ENCODE results near the gene SUSD2. TPM values are rescaled to one million over a fixed set of nuclear protein-coding genes. Genes with fewer than 3 reads are reported as not detected.

The SUSD2 gene
- total RNA-seq, 4 donors from 2014 or later: 10.7 to 367 (median 209) TPM

- TF ChIP-seq, protein P1, sequence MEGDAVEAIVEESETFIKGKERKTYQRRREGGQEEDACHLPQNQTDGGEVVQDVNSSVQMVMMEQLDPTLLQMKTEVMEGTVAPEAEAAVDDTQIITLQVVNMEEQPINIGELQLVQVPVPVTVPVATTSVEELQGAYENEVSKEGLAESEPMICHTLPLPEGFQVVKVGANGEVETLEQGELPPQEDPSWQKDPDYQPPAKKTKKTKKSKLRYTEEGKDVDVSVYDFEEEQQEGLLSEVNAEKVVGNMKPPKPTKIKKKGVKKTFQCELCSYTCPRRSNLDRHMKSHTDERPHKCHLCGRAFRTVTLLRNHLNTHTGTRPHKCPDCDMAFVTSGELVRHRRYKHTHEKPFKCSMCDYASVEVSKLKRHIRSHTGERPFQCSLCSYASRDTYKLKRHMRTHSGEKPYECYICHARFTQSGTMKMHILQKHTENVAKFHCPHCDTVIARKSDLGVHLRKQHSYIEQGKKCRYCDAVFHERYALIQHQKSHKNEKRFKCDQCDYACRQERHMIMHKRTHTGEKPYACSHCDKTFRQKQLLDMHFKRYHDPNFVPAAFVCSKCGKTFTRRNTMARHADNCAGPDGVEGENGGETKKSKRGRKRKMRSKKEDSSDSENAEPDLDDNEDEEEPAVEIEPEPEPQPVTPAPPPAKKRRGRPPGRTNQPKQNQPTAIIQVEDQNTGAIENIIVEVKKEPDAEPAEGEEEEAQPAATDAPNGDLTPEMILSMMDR (IDR thresholded peaks at IDR 0.05): no peak
- TF ChIP-seq POLR2A (IDR thresholded peaks at IDR 0.05): no peak
- no peak overlapping the region for H3K27ac ChIP-seq
- H3K4me1 ChIP-seq: no peaks in the 10 kb centered on the region
- H3K9me3 ChIP-seq: no peaks in the 10 kb centered on the region
- H3K27me3 ChIP-seq: no peaks in the 10 kb centered on the region
- DNase-seq: no peak
- H3K4me3 ChIP-seq: no peak overlapping the region
- H3K36me3 ChIP-seq: no peaks in the 10 kb centered on the region
These were observed 50.4 kb downstream of the SUSD2 start for GRCh38 chr22:24231706-24232105.

GRCh38 chr22:24232124-24232523 is 50.8 kb downstream of the SUSD2 start:
- no peaks in the 10 kb centered on the region for H3K27me3 ChIP-seq
- DNase-seq: no peak
- no peaks in the 10 kb centered on the region for H3K9me3 ChIP-seq
- H3K4me3 ChIP-seq: no peak overlapping the region
- no peaks in the 10 kb centered on the region for H3K36me3 ChIP-seq
- H3K27ac ChIP-seq: no peak overlapping the region
- no peak for TF ChIP-seq POLR2A (IDR thresholded peaks at IDR 0.05)
- TF ChIP-seq, protein P1 (IDR thresholded peaks at IDR 0.05): no peak
- no peaks in the 10 kb centered on the region for H3K4me1 ChIP-seq

- TF ChIP-seq POLR2A (IDR thresholded peaks at IDR 0.05): no peak
- TF ChIP-seq, protein P1 (IDR thresholded peaks at IDR 0.05): no peak
- H3K4me1 ChIP-seq: no peaks in the 10 kb centered on the region
- DNase-seq: no peak
- no peaks in the 10 kb centered on the region for H3K36me3 ChIP-seq
- H3K27me3 ChIP-seq: no peaks in the 10 kb centered on the region
- no peak overlapping the region for H3K4me3 ChIP-seq
- H3K27ac ChIP-seq: no peak overlapping the region
- H3K9me3 ChIP-seq: no peaks in the 10 kb centered on the region
These were observed 51.4 kb downstream of the SUSD2 start for GRCh38 chr22:24232725-24233124.

- Histone ChIP-seq H3K4me1 (no peaks in the 10 kb centered on the region), H3K27ac (no peak overlapping the region), H3K36me3 (no peaks in the 10 kb centered on the region), H3K9me3 (no peaks in the 10 kb centered on the region), H3K27me3 (no peaks in the 10 kb centered on the region), H3K4me3 (no peak overlapping the region)
- no peak for TF ChIP-seq POLR2A (IDR thresholded peaks at IDR 0.05)
- TF ChIP-seq, protein P1 (IDR thresholded peaks at IDR 0.05): no peak
- no peak for DNase-seq
These were observed 51.9 kb downstream of the SUSD2 start for GRCh38 chr22:24233235-24233634.

DNA sequence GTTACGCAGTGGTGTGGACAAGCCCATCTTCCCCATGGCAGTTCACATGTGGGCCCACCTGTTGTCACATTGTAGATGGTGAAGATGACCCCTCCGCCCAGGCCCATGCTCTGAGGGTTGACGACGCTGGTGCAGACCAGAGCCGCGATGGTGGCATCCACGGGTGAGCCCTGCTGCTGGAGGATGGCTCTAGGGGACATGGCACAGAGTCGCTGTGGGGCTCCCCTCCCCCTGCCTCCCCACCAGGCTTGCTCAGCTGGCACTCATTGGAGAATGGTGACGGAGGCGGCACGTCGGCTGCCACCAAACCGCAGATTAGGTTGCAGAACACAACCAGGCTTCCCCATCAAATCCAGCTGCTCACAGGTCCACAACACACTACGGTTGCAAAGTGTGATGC is 52.5 kb downstream of the SUSD2 start:
- Histone ChIP-seq H3K27me3 (no peaks in the 10 kb centered on the region), H3K36me3 (no peaks in the 10 kb centered on the region), H3K27ac (no peak overlapping the region), H3K9me3 (no peaks in the 10 kb centered on the region), H3K4me3 (no peak overlapping the region), H3K4me1 (no peaks in the 10 kb centered on the region)
- TF ChIP-seq, protein P1 (IDR thresholded peaks at IDR 0.05): no peak
- TF ChIP-seq POLR2A (IDR thresholded peaks at IDR 0.05): no peak
- DNase-seq: no peak

GRCh38 chr22:24235315-24235714 is 54.0 kb downstream of the SUSD2 start:
- Histone ChIP-seq H3K36me3 (no peaks in the 10 kb centered on the region), H3K27me3 (no peaks in the 10 kb centered on the region), H3K4me3 (no peak overlapping the region), H3K4me1 (no peaks in the 10 kb centered on the region), H3K27ac (no peak overlapping the region), H3K9me3 (no peaks in the 10 kb centered on the region)
- TF ChIP-seq, protein P1 (IDR thresholded peaks at IDR 0.05): no peak
- TF ChIP-seq POLR2A (IDR thresholded peaks at IDR 0.05): no peak
- no peak for DNase-seq

All from Peyer's patch (tissue), 4 donors.